HK-2 (cell line): Measurements from ENCODE around the gene PCNP.
"Not testable (repeated sequence)": the region's sequence is repeated elsewhere in the genome, so short reads cannot be mapped to it uniquely, and the experiment has no call there.

Experiments used
- DNase-seq: peaks from one replicate; pipeline ENCODE4 v3.0.0-alpha.2; 2018; ENCODE audit not compliant: unreplicated experiment

The PCNP gene

DNA sequence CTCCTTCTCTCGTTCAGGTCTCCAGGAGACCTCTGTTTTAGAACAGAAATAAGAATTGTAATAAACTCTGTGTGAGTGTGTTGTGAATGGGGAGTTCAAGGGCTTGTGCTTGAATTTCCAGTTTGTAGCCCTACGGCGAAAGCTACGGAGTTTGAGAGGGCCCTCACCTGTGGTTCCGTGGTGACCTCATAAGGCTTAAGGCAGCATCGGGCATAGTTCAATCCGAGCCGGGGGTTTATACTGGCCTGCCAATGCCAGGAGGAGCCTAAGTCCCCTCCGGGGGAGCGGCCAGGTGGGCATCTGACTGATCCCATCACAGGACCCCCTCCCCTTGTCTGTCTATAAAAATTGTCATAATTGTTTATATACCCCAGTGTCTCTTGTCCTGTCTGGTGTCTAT is 59.2 kb downstream of the PCNP start:
- no peak for DNase-seq

DNA sequence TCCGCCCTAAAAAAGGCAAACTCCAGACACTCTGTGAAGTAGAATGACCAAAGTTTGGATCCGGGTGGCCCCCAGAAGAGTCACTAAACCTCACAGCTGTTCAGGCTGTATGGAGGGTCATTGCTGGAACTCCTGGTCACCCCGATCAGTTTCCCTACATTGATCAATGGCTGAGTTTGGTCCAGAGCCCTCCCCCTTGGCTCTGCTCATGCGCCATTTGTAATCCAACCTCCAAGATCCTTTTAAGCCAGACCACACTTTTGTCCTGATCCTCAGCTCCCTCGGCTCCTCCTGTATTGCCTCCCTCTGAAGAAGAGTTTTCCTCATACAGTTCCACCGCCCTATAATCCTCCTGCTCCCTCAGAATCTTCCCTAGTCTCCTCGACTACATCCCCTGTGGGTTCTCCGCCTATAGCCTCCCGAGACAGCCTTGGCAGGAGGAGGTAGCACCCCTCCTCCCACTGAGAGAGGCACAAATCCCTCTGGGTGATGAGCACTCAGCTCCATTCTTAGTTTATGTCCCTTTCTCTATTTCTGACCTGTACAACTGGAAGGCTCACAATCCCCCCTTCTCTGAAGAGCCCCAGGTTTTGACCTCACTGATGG is 60.7 kb downstream of the PCNP start:
- DNase-seq, result no peak

- no peak for DNase-seq
Observed at GRCh38 chr3:101635345-101635744, 61.4 kb downstream of the PCNP start.

GRCh38 chr3:101635954-101636798 is 62.2 kb downstream of the PCNP start:
- DNase-seq, result peak; percentile 59

DNA sequence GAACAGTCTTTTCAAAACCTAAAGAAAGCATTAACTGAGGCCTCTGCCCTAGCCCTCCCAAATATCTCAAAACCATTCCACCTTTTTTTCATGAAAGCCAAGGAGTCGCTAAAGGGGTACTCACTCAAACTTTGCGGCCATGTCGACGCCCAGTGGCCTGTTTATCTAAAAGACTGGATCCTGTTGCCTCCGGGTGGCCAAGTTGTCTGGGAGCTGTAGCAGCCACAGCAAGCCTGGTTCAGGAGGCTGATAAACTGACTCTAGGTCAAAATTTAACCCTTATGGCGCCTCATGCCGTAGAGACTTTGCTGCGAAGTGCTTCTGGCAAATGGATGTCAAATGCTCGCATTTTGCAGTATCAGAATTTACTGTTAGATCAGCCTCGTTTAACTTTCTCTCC is 63.5 kb downstream of the PCNP start:
- DNase-seq, result no peak

DNA sequence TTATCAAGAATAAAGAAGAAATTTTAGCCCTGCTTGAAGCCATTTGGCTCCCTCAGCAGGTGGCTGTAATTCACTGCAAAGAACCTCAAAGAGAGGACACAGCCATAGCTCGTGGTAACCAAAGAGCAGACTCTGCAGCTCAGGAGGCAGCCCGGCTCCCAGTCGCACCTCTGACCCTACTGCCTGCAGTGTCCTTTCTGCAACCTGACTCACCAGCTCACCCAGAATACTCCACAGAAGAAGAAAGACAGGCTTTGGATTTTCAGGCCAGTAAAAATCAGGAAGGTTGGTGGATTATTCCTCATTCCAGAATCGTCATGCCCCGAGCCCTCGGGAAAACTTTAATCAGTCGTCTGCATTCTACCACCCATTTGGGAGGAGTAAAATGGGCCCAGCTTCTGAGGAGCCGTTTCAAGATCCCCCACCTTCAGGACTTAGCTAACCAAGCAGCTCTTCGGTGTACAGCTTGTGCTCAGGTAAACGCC is 64.3 kb downstream of the PCNP start:
- DNase-seq, result no peak

DNA sequence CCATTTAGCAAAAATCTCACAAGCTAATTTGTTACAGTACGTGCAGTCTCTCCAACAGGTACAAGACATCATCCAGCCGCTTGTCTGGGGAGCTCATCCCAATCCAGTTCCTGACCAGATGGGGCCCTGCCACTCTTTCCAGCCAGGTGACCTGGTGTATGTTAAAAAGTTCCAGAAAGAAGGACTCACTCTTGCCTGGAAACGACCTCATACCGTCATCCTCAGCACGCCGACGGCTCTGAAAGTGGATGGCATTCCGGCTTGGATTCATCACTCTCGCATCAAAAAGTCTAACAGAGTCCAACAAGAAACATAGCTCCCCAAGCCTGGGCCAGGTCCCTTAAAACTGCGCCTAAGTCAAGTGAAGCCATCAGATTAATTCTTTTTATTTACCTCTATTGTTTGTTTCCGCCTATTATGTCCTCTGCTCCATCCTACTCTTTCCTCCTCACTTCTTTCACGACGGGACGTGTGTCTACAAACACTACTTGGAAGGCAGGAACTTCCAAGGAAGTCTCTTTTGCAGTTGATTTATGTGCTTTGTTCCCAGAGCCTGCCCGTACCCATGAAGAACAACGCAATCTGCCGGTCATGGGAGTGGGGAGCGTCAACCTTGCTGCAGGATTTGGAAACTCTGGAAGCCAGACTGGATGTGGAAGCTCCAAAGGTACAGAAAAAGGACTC is 65.4 kb downstream of the PCNP start:
- no peak for DNase-seq

GRCh38 chr3:101640256-101640655 is 66.3 kb downstream of the PCNP start:
- DNase-seq, result no peak

GRCh38 chr3:101641397-101642115 is 67.6 kb downstream of the PCNP start:
- DNase-seq, result not testable (repeated sequence)

- no peak for DNase-seq
Observed at GRCh38 chr3:101642441-101642840, 68.5 kb downstream of the PCNP start.

DNA sequence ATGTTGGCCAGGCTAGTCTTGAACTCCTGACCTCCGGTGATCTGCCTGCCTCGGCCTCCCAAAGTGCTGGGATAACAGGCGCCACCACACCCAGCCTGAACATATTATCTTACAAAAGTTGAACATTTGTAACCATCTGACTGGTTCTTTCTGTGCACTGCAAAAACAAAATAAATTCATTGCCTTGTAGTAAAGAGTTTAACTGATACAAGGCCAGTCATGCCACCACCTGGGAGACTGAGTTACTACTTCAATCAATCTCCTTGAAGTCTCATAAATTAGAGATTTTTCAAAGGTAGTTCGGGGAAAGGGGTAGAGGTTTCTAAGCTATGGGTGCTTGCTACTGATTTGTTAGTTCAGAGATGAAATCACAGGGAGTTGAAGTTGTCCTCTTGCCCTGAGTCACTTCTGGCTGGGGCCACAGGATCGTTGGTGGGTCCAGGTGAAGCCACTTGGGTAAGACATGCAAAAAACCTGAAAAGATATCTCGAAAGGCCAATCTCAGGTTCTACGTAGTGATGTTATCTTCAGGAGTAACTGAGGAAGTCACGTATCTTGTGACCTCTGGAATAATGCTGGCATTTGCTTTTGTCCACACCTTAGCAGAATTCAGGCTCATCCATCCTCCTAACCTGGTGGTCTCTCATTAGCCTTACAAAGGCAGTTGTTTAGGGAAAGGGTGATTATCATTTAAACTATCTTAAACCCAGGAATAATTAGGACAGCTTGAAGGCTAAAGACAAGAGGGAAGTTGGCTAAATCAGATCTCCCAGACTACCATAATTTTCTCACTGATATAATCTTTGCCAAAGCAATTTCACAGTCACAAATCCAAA is 69.2 kb downstream of the PCNP start:
- no peak for DNase-seq
